COR-L47 (cell line): ENCODE data around the gene IL32.
"Not testable (repeated sequence)": the region's sequence is repeated elsewhere in the genome, so short reads cannot be mapped to it uniquely, and the experiment has no call there.

ENCODE experiments used
- DNase-seq: peaks from one replicate; lab custom pipeline; 2025; lab: John Stamatoyannopoulos, UW

The IL32 gene

GRCh38 chr16:3071655-3072054 lies 6.2 kb downstream of the IL32 start:
- no peak for DNase-seq

- not testable (repeated sequence) for DNase-seq
Measured at GRCh38 chr16:3072148-3072547, 6.7 kb downstream of the IL32 start.

GRCh38 chr16:3072576-3073263 lies 7.3 kb downstream of the IL32 start:
- not testable (repeated sequence) for DNase-seq

- no peak for DNase-seq
Measured at GRCh38 chr16:3073448-3073847, 8.0 kb downstream of the IL32 start.

GRCh38 chr16:3074860-3075522 lies 9.6 kb downstream of the IL32 start:
- no peak for DNase-seq

GRCh38 chr16:3075523-3075915 lies 10.1 kb downstream of the IL32 start:
- DNase-seq = no peak

GRCh38 chr16:3075946-3076345 lies 10.5 kb downstream of the IL32 start:
- DNase-seq = not testable (repeated sequence)

- no peak for DNase-seq
Measured at GRCh38 chr16:3076577-3076976, 11.1 kb downstream of the IL32 start.

GRCh38 chr16:3080024-3080423 lies 14.6 kb downstream of the IL32 start:
- DNase-seq = no peak

- not testable (repeated sequence) for DNase-seq
Measured at GRCh38 chr16:3081957-3082356, 16.5 kb downstream of the IL32 start.

- not testable (repeated sequence) for DNase-seq
Measured at GRCh38 chr16:3083408-3083807, 18.0 kb downstream of the IL32 start.

GRCh38 chr16:3084491-3084890 lies 19.1 kb downstream of the IL32 start:
- no peak for DNase-seq

GRCh38 chr16:3084969-3085670 lies 19.7 kb downstream of the IL32 start:
- DNase-seq = no peak

GRCh38 chr16:3085868-3086595 lies 20.6 kb downstream of the IL32 start:
- no peak for DNase-seq

GRCh38 chr16:3086596-3087242 lies 21.3 kb downstream of the IL32 start:
- no peak for DNase-seq

GRCh38 chr16:3087243-3088235 lies 22.1 kb downstream of the IL32 start:
- DNase-seq = no peak

GRCh38 chr16:3088450-3088849 lies 23.0 kb downstream of the IL32 start:
- DNase-seq = no peak

- DNase-seq = no peak
Measured at GRCh38 chr16:3088925-3089716, 23.7 kb downstream of the IL32 start.

- DNase-seq = no peak
Measured at GRCh38 chr16:3089717-3090592, 24.5 kb downstream of the IL32 start.
